ENCODE data around the gene ELOB. TPM values are rescaled to one million over a fixed set of nuclear protein-coding genes. Genes with fewer than 3 reads are reported as not detected.

The ELOB gene
- total and polyA plus RNA-seq, 2 of the 8 experiments (the other 6 are each of a cell fraction or from before 2014, with no cell fraction given), result 237 to 1,357 TPM

DNA sequence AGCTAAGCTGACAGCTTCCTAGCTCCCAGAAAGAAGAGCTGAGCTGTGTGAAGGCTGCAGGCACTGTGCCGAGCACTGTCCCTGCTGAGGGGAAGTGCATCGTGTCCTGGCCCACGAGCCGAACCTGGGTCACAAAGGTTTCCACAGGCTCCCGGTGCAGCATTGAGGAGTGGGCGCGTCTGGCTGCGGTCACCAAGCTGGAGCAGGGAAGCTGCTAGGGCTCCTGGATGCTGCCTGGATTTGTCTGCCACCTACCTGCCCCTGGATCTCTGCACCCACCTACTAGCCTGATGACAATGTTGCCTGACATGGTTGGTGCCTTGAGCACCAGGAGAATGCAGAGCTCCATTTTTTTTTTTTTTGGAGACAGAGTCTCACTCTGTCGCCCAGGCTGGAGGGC is 31.1 kb downstream of the ELOB start:
- no peak overlapping the region for H3K4me3 ChIP-seq (ENCODE audit: extremely low read depth in 1 of 4, insufficient read depth in 2 of 4, low read depth in 3 of 4, low read length in 4 of 4)
- no peak overlapping the region for H3K56ac ChIP-seq (replicated peaks; ENCODE audit: insufficient read length, low read depth, low read length)
- H2AFZ ChIP-seq (ENCODE audit: low read length), result no peak overlapping the region
- H3K18ac ChIP-seq (ENCODE audit: extremely low read depth, low read length), result no peak overlapping the region; the same call in 1 of the 2 replicates
- H2BK20ac ChIP-seq (ENCODE audit: low read length), result no peak overlapping the region
- no peaks in the 10 kb centered on the region for H3K9me3 ChIP-seq (ENCODE audit: insufficient read depth in 2 of 2, low read depth in 1 of 2, low read length in 1 of 2)
- H4K91ac ChIP-seq (replicated peaks; ENCODE audit: insufficient read length, low read length), result no peak overlapping the region
- peaks cover 0 to 1% of the 10 kb centered on the region in 2 experiments for H4K20me1 ChIP-seq (replicated peaks in 1 of 2; ENCODE audit: control insufficient read depth in 1 of 2, insufficient read depth in 2 of 2, low read length in 2 of 2)
- no peak overlapping the region for H2AK5ac ChIP-seq (ENCODE audit: low read depth, low read length)
- no peaks in the 10 kb centered on the region for H3K23me2 ChIP-seq (ENCODE audit: low read depth, low read length)
- no peaks in the 10 kb centered on the region for H3K27me3 ChIP-seq (replicated peaks in 1 of 4; ENCODE audit: control insufficient read depth in 3 of 4, extremely low read depth in 1 of 4, insufficient read depth in 3 of 4, low read length in 3 of 4)
- POLR2A ChIA-PET (ENCODE audit: partially characterized antibody), result interaction anchor here (0.6 to 2.7 kb wide), 12 partner anchors 10 to 64 kb away, joined by 3 to 11 read pairs (median 4); partner anchors contain the start of genes KCTD5 and PRSS27
- H3K23ac ChIP-seq (ENCODE audit: insufficient read length), result no peak overlapping the region
- H3K36me3 ChIP-seq (ENCODE audit: control insufficient read depth in 2 of 4, insufficient read depth in 4 of 4, low read length in 3 of 4), result no peaks in the 10 kb centered on the region
- DNase-seq (ENCODE audit: low read depth in 1 of 2, low spot score in 2 of 2) (no peak), FAIRE-seq (no peak)
- WGBS, 2 experiments (ENCODE audit: extremely low coverage in 1 of 2, insufficient coverage in 1 of 2, insufficient read length in 1 of 2, insufficient replicate concordance in 2 of 2, low coverage in 1 of 2, low lambda C conversion rate in 2 of 2, missing lambda C conversion rate in 1 of 2), result 89% methylated on average over 9 of the region's 9 CpGs; no CpG with 5 or more reads in 1 of the 2 experiments
- TF ChIP-seq, protein P1, sequence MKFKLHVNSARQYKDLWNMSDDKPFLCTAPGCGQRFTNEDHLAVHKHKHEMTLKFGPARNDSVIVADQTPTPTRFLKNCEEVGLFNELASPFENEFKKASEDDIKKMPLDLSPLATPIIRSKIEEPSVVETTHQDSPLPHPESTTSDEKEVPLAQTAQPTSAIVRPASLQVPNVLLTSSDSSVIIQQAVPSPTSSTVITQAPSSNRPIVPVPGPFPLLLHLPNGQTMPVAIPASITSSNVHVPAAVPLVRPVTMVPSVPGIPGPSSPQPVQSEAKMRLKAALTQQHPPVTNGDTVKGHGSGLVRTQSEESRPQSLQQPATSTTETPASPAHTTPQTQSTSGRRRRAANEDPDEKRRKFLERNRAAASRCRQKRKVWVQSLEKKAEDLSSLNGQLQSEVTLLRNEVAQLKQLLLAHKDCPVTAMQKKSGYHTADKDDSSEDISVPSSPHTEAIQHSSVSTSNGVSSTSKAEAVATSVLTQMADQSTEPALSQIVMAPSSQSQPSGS (IDR thresholded peaks at IDR 0.05; ENCODE audit: low read length), result no peak
- TF ChIP-seq RNF2 (IDR thresholded peaks at IDR 0.05; ENCODE audit: borderline replicate concordance, low read depth, low read length, missing control alignments, poor library complexity, severe bottlenecking) (no peak), POLR2AphosphoS5 (IDR thresholded peaks at IDR 0.05; ENCODE audit: low read depth, low read length) (no peak), BCL11A (IDR thresholded peaks at IDR 0.05; ENCODE audit: low read depth in 2 of 2, low read length in 2 of 2) (no peak)
- no peak overlapping the region for H3K27ac ChIP-seq (ENCODE audit: low read depth, low read length)
- H3K4me2 ChIP-seq (ENCODE audit: insufficient read depth in 1 of 2, low read depth in 2 of 2, low read length in 2 of 2), result no peak overlapping the region
- H2BK5ac ChIP-seq (ENCODE audit: low read depth, low read length), result no peak overlapping the region
- H3K4me1 ChIP-seq (replicated peaks in 1 of 4; ENCODE audit: control insufficient read depth in 3 of 4, insufficient read depth in 4 of 4, low read length in 3 of 4), result peaks cover 0 to 3% (median 2%) of the 10 kb centered on the region in 4 experiments; a peak in 5 of 7 replicates
- H3K4ac ChIP-seq (replicated peaks; ENCODE audit: insufficient read length, low read depth, low read length), result no peak overlapping the region
- no peak overlapping the region for H2BK120ac ChIP-seq (replicated peaks; ENCODE audit: low read depth, low read length)
- H3K14ac ChIP-seq (ENCODE audit: insufficient read length), result no peak overlapping the region
- peaks cover 0 to 8% of the 10 kb centered on the region in 2 experiments; a peak in 3 of 4 replicates for H3K79me2 ChIP-seq (ENCODE audit: control insufficient read depth in 1 of 2, insufficient read depth in 2 of 2, low read length in 2 of 2)
- H4K5ac ChIP-seq (ENCODE audit: insufficient read length, low read depth, low read length), result no peak overlapping the region
- H3K9ac ChIP-seq (replicated peaks in 1 of 4; ENCODE audit: extremely low read depth in 1 of 4, low read depth in 3 of 4, low read length in 3 of 4), result no peak overlapping the region
- no peak overlapping the region for H4K8ac ChIP-seq (ENCODE audit: extremely low read depth, insufficient read depth, low read length)
- H2BK15ac ChIP-seq (ENCODE audit: low read length), result no peak overlapping the region
- H3K79me1 ChIP-seq (ENCODE audit: low read depth, low read length), result peaks cover 5% of the 10 kb centered on the region
- no peak overlapping the region for H2BK12ac ChIP-seq (ENCODE audit: low read depth, low read length)
- CTCF ChIA-PET (ENCODE audit: partially characterized antibody), result interaction anchor here (0.7 to 1.2 kb wide), 3 partner anchors 13 to 248 kb away, joined by 3 to 5 read pairs (median 3); partner anchors contain the start of gene PRSS41
